Stimulated activated naive B cell treated with anti-CD40 and anti-IgM and Interleukin-4, amounts not matched to agents 10 μg/mL and 1 μg/mL and 100 μg/mL, for 72 hours (primary cell): ENCODE data around the gene NHEJ1.
A peak's percentile ranks its signal among the peaks of the same experiment; 100 is the strongest.
"Not testable (repeated sequence)": the region's sequence is repeated elsewhere in the genome, so short reads cannot be mapped to it uniquely, and the experiment has no call there.

Experiments
- ATAC-seq, 2 donors: fragments of 150-1000 bp; cut with Tn5 transposase; replicated peaks; 2 replicates each; pipeline ENCODE4 v1.10.0; 2021; ENCODE audit warnings: moderate library complexity in 1 of 2
- DNase-seq: peaks from one replicate; pipeline ENCODE4 v3.0.0; 2021
- H3K27ac Mint-ChIP-seq: one replicate; pipeline ENCODE4 v1.8.0; 2022; ENCODE audit warnings: mild to moderate bottlenecking, mixed read lengths
- H3K27me3 Mint-ChIP-seq, 2 donors: one replicate each; pipeline ENCODE4 v1.8.0; 2022; ENCODE audit warnings: mixed read lengths in 2 of 2
- H3K36me3 Mint-ChIP-seq, 2 donors: one replicate each; pipeline ENCODE4 v1.8.0; 2022; ENCODE audit warnings: mixed read lengths in 2 of 2, mild to moderate bottlenecking in 1 of 2
- H3K4me1 Mint-ChIP-seq, 2 donors: one replicate each; pipeline ENCODE4 v1.8.0; 2022; ENCODE audit warnings: mixed read lengths in 2 of 2, mild to moderate bottlenecking in 1 of 2
- H3K4me3 Mint-ChIP-seq, 2 donors: one replicate each; pipeline ENCODE4 v1.8.0; 2022; ENCODE audit warnings: mild to moderate bottlenecking in 2 of 2, mixed read lengths in 2 of 2, moderate library complexity in 1 of 2
- H3K9me3 Mint-ChIP-seq, 2 donors: one replicate each; pipeline ENCODE4 v1.8.0; 2022; ENCODE audit warnings: mixed read lengths in 2 of 2, mild to moderate bottlenecking in 1 of 2

Gene NHEJ1

GRCh38 chr2:219160186-219161017 is at the start of gene NHEJ1:
TSS of gene NHEJ1 (minus strand) at chr2:219160815. CDS start at chr2:219158362, 2,453 bp downstream.
- Mint-ChIP-seq H3K4me3 (peak within 1 kb of the TSS; percentile 88 to 94), H3K36me3 (peaks cover 22 to 39% of the 10 kb centered on the region in 2 donors), H3K27ac (peak within 1 kb of the TSS; percentile 97), H3K27me3 (no peaks in the 10 kb centered on the region), H3K4me1 (peaks cover 14 to 24% of the 10 kb centered on the region in 2 donors), H3K9me3 (no peaks in the 10 kb centered on the region)
- ATAC-seq: peak; percentile 86 to 89
- peak; percentile 91 for DNase-seq

- ATAC-seq (no peak), DNase-seq (no peak)
- Mint-ChIP-seq H3K4me3 (no peak overlapping the region), H3K9me3 (peaks cover 0 to under 1% of the 10 kb centered on the region in 2 donors), H3K4me1 (peaks cover 21 to 39% of the 10 kb centered on the region in 2 donors), H3K36me3 (peaks cover 37% of the 10 kb centered on the region in 2 donors), H3K27ac (peak overlapping the region; percentile 83), H3K27me3 (no peaks in the 10 kb centered on the region)
Observed at GRCh38 chr2:219209236-219210195, 48.9 kb upstream of the NHEJ1 start.

- ATAC-seq (no peak), DNase-seq (no peak)
- peaks cover 21 to 39% of the 10 kb centered on the region in 2 donors for H3K4me1 Mint-ChIP-seq
- H3K9me3 Mint-ChIP-seq: peaks cover 0 to 2% of the 10 kb centered on the region in 2 donors
- peak overlapping the region; percentile 31 for H3K27ac Mint-ChIP-seq
- peaks cover 27% of the 10 kb centered on the region in 2 donors for H3K36me3 Mint-ChIP-seq
- H3K27me3 Mint-ChIP-seq: no peaks in the 10 kb centered on the region
- peak overlapping the region; percentile 76 to 90 for H3K4me3 Mint-ChIP-seq
Observed at GRCh38 chr2:219207884-219208740, 47.5 kb upstream of the NHEJ1 start.

- Mint-ChIP-seq H3K4me1 (peaks cover 21 to 37% of the 10 kb centered on the region in 2 donors), H3K27ac (peak overlapping the region; percentile 11), H3K36me3 (peaks cover 22 to 26% of the 10 kb centered on the region in 2 donors), H3K9me3 (peaks cover 0 to 2% of the 10 kb centered on the region in 2 donors), H3K27me3 (no peaks in the 10 kb centered on the region), H3K4me3 (peak overlapping the region; percentile 76 to 90)
- DNase-seq (no peak), ATAC-seq (no peak)
Observed at GRCh38 chr2:219207134-219207883, 46.7 kb upstream of the NHEJ1 start.

GRCh38 chr2:219206328-219207133 is 45.9 kb upstream of the NHEJ1 start, which contains the start of gene ZFAND2B:
TSS of gene ZFAND2B (plus strand) at chr2:219206782. CDS start at chr2:219206988, 206 bp downstream.
- Mint-ChIP-seq H3K9me3 (peaks cover 0 to 2% of the 10 kb centered on the region in 2 donors), H3K4me3 (peak within 1 kb of the TSS; percentile 76 to 90), H3K27ac (peak within 1 kb of the TSS; percentile 97), H3K27me3 (no peaks in the 10 kb centered on the region), H3K4me1 (peaks cover 21 to 29% of the 10 kb centered on the region in 2 donors), H3K36me3 (peaks cover 15 to 19% of the 10 kb centered on the region in 2 donors)
- DNase-seq (peak; percentile 94), ATAC-seq (peak; percentile 96 to 97)

GRCh38 chr2:219205981-219206327 is 45.3 kb upstream of the NHEJ1 start:
- Mint-ChIP-seq H3K27me3 (no peaks in the 10 kb centered on the region), H3K9me3 (peaks cover 0 to 2% of the 10 kb centered on the region in 2 donors), H3K4me3 (peak overlapping the region; percentile 76 to 90), H3K36me3 (peaks cover 12 to 17% of the 10 kb centered on the region in 2 donors), H3K27ac (peak overlapping the region; percentile 97), H3K4me1 (peaks cover 21 to 24% of the 10 kb centered on the region in 2 donors)
- DNase-seq (no peak), ATAC-seq (no peak)

GRCh38 chr2:219205165-219205538 is 44.5 kb upstream of the NHEJ1 start:
- Mint-ChIP-seq H3K9me3 (peaks cover 0 to 2% of the 10 kb centered on the region in 2 donors), H3K36me3 (peaks cover 9 to 13% of the 10 kb centered on the region in 2 donors), H3K27ac (no peak overlapping the region), H3K27me3 (no peaks in the 10 kb centered on the region), H3K4me3 (peak overlapping the region; percentile 17 to 43), H3K4me1 (peaks cover 21 to 24% of the 10 kb centered on the region in 2 donors)
- DNase-seq (no peak), ATAC-seq (no peak)

GRCh38 chr2:219204425-219205164 is 44.0 kb upstream of the NHEJ1 start:
- H3K9me3 Mint-ChIP-seq: peaks cover 0 to 2% of the 10 kb centered on the region in 2 donors
- H3K27me3 Mint-ChIP-seq: peaks cover under 1 to 2% of the 10 kb centered on the region in 2 donors
- peak overlapping the region; percentile 65 for H3K27ac Mint-ChIP-seq
- H3K4me3 Mint-ChIP-seq: no peak overlapping the region
- DNase-seq (no peak), ATAC-seq (no peak)
- peaks cover 21 to 24% of the 10 kb centered on the region in 2 donors for H3K4me1 Mint-ChIP-seq
- peaks cover 9% of the 10 kb centered on the region in 2 donors for H3K36me3 Mint-ChIP-seq

GRCh38 chr2:219201331-219201730 is 40.7 kb upstream of the NHEJ1 start:
- H3K27me3 Mint-ChIP-seq: peaks cover 12 to 13% of the 10 kb centered on the region in 2 donors
- H3K4me1 Mint-ChIP-seq, H3K9me3 Mint-ChIP-seq, ATAC-seq, H3K27ac Mint-ChIP-seq, DNase-seq, H3K4me3 Mint-ChIP-seq, H3K36me3 Mint-ChIP-seq: not testable (repeated sequence)

- DNase-seq, H3K27ac Mint-ChIP-seq, H3K4me1 Mint-ChIP-seq, H3K36me3 Mint-ChIP-seq, H3K9me3 Mint-ChIP-seq, ATAC-seq, H3K4me3 Mint-ChIP-seq: not testable (repeated sequence)
- peaks cover 12 to 13% of the 10 kb centered on the region in 2 donors for H3K27me3 Mint-ChIP-seq
Observed at GRCh38 chr2:219200502-219201326, 40.1 kb upstream of the NHEJ1 start.
